ENCODE measurements around the gene TTC16. TPM values are rescaled to one million over a fixed set of nuclear protein-coding genes. Genes with fewer than 3 reads are reported as not detected.
"Not testable (repeated sequence)": the region's sequence is repeated elsewhere in the genome, so short reads cannot be mapped to it uniquely, and the experiment has no call there.

Gene TTC16
- total RNA-seq, 1 donor from 2014 or later = not detected

DNA sequence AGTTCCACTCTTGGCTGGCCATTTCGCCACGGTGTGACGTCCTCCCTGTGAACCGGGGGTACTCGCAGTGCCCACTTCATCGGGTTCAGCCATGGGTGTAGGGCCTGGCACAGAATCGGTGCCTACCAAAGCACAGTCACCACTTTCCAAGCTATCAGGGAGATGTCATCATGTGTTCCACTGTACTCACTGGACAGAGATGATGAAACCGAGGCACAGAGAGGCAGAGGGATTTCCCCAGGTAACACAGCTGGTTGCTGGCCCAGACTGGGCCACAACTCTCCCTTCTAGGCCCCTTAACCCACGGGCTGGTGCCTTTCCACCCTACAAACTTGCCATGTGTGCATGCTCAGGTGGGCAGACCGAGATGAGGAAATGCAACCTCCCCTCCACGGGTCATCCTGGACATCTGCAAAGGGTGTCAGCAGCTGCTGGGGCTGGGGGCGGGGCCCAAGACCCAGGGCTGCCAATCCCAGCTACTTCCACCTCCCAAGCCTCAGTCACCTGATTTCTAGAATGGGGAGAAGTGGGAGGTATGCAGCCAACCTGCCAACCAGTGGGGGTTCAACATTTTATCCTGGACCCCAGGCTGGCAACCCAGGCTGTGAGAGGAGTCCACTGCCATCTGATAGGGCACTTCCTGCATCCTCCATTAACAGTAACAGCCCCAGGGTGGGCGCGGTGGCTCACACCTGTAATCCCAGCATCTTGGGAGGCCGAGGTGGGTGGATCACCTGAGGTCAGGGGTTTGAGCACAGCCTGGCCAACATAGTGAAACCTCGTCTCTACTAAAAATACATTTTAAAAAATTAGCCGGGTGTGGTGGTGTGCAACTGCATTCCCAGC, 63.5 kb downstream of the TTC16 start:
- peak overlapping the region; percentile 27 for H3K27ac Mint-ChIP-seq (ENCODE audit: unreplicated experiment)
- H3K4me3 Mint-ChIP-seq (ENCODE audit: unreplicated experiment) = no peak overlapping the region
- H3K4me1 Mint-ChIP-seq (ENCODE audit: unreplicated experiment) = peaks cover 15% of the 10 kb centered on the region
- no peaks in the 10 kb centered on the region for H3K9me3 Mint-ChIP-seq (ENCODE audit: unreplicated experiment)
- no peaks in the 10 kb centered on the region for H3K36me3 Mint-ChIP-seq (ENCODE audit: unreplicated experiment)
- DNase-seq (ENCODE audit: extremely low spot score, unreplicated experiment) = no peak
- H3K27me3 Mint-ChIP-seq (ENCODE audit: unreplicated experiment) = no peaks in the 10 kb centered on the region
- no peak for TF ChIP-seq CTCF (IDR thresholded peaks at IDR 0.05)

DNA sequence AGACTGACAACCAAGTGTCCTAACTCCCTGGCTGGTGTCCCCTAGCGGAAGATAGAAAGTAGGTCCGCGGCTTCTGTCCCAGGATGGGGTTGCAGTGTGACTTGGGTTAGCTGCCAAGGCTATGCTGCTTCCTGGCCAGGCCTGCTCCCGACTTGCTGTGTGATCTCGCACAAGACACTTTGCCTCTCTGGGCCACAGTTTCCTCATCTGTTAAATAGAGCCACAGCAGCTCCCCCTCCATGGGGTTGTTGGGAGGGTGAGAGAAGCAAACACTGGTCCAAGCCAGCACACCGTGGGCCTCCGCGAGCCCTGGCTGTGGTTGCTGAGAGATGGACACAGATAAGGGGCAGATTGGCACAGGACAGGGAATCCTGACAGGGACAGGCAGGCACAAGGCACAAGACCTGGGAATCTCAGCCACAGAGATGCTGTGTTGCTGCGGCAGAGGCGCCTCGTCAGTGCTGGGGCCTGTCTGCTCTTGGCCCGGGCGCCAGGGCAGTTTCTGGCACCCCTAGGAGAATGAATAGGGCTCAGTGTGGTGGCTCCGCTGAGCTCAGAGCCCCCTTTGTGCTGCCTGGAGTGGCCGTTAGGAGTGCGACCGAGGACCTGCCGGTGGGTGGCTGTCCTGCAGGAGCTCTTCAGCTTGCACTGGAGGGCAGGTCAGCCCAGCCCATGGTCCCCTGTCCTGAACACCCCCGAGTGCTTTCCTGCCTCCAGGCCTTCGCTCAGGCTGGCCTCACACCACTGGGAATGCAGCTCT, 64.4 kb downstream of the TTC16 start:
- Mint-ChIP-seq H3K27ac (ENCODE audit: unreplicated experiment) (no peak overlapping the region), H3K9me3 (ENCODE audit: unreplicated experiment) (no peaks in the 10 kb centered on the region), H3K4me3 (ENCODE audit: unreplicated experiment) (no peak overlapping the region), H3K27me3 (ENCODE audit: unreplicated experiment) (no peaks in the 10 kb centered on the region), H3K36me3 (ENCODE audit: unreplicated experiment) (no peaks in the 10 kb centered on the region), H3K4me1 (ENCODE audit: unreplicated experiment) (peaks cover 17% of the 10 kb centered on the region)
- no peak for TF ChIP-seq CTCF (IDR thresholded peaks at IDR 0.05)
- DNase-seq (ENCODE audit: extremely low spot score, unreplicated experiment) = no peak

- H3K4me3 Mint-ChIP-seq (ENCODE audit: unreplicated experiment); H3K36me3 Mint-ChIP-seq (ENCODE audit: unreplicated experiment); DNase-seq (ENCODE audit: extremely low spot score, unreplicated experiment); H3K27ac Mint-ChIP-seq (ENCODE audit: unreplicated experiment); H3K9me3 Mint-ChIP-seq (ENCODE audit: unreplicated experiment); H3K27me3 Mint-ChIP-seq (ENCODE audit: unreplicated experiment): not testable (repeated sequence)
- peaks cover 17% of the 10 kb centered on the region for H3K4me1 Mint-ChIP-seq (ENCODE audit: unreplicated experiment)
Observed at GRCh38 chr9:127780909-127781308, 65.0 kb downstream of the TTC16 start.

Other genes starting within 250 kb of the TTC16 start
- gene STXBP1, start 103.8 kb upstream of the TTC16 start, total RNA-seq = 44.9 and 46.5 TPM in 2 replicates
- gene CFAP157, start 9.1 kb upstream of the TTC16 start, total RNA-seq = 0.24 TPM in 1 of 2 replicates, not detected in the other
- gene PTRH1, start 416 bp upstream of the TTC16 start, total RNA-seq = 10.6 and 10.7 TPM in 2 replicates
- 9.3 and 11.5 TPM in 2 replicates for gene TOR2A, start 19.2 kb downstream of the TTC16 start, total RNA-seq
- 19.3 and 20.4 TPM in 2 replicates for gene SH2D3C, start 62.6 kb downstream of the TTC16 start, total RNA-seq
- 78.0 and 78.5 TPM in 2 replicates for gene CDK9, start 70.0 kb downstream of the TTC16 start, total RNA-seq
- 58.7 and 65.1 TPM in 2 replicates for gene FPGS, start 86.8 kb downstream of the TTC16 start, total RNA-seq
- gene ENG, start 138.6 kb downstream of the TTC16 start, total RNA-seq = 140 and 143 TPM in 2 replicates
- 57.6 and 65.8 TPM in 2 replicates for gene AK1, start 161.6 kb downstream of the TTC16 start, total RNA-seq
- gene ST6GALNAC6, start 183.5 kb downstream of the TTC16 start, total RNA-seq = 73.4 and 77.0 TPM in 2 replicates
- gene ST6GALNAC4, start 201.0 kb downstream of the TTC16 start, total RNA-seq = 21.4 and 25.1 TPM in 2 replicates
- 2.6 and 2.9 TPM in 2 replicates for gene PIP5KL1, start 214.7 kb downstream of the TTC16 start, total RNA-seq
- gene DPM2, start 221.8 kb downstream of the TTC16 start, total RNA-seq = 29.2 and 31.6 TPM in 2 replicates

Data from osteocyte (in vitro differentiated cells).